GM12878 (cell line): Measurements from ENCODE around the gene ZNF883. TPM values are rescaled to one million over a fixed set of nuclear protein-coding genes. Genes with fewer than 3 reads are reported as not detected.
"Not testable (repeated sequence)": the region's sequence is repeated elsewhere in the genome, so short reads cannot be mapped to it uniquely, and the experiment has no call there.

Experiments
- ATAC-seq: fragments of 200-7000 bp; cut with Tn5 transposase; 3 replicates; pipeline ENCODE4 v1.9.1; 2020; ENCODE audit warnings: mild to moderate bottlenecking, moderate library complexity
- Bru-seq: library from RNA; stranded (reverse); fragments of 400-500 nt; gene quantifications from one replicate; lab custom pipeline; 2021; lab: Mats Ljungman, UMichigan
- BruChase-seq, 2 experiments: library from RNA; stranded (reverse); fragments of 400-500 nt; gene quantifications; one replicate each; lab custom pipeline; 2021; lab: Mats Ljungman, UMichigan
- BruUV-seq: library from RNA; stranded (reverse); fragments of 400-500 nt; replicated peaks from 2 replicates; lab custom pipeline; 2021; lab: Mats Ljungman, UMichigan
- CTCF ChIA-PET: fragments of 300-600 bp; sonication (Branson Sonifier 250); formaldehyde crosslinking; extraction: SDS; loops from one replicate; lab custom pipeline; 2021; ENCODE audit warnings: inconsistent platforms; lab: Yijun Ruan, JAX
- POLR2A ChIA-PET: fragments of 350-600 bp; formaldehyde crosslinking; extraction: SDS; loops from one replicate; lab custom pipeline; 2021; ENCODE audit warnings: inconsistent platforms; lab: Charles Lee
- RAD21 ChIA-PET: fragments of 300-600 bp; sonication (Branson Sonifier 250); formaldehyde crosslinking; loops from one replicate; lab custom pipeline; 2023; ENCODE audit warnings: antibody characterized with exemption; ENCODE audit not compliant: unreplicated experiment; lab: Charles Lee
- SMC1A ChIA-PET: fragments of 300-600 bp; sonication (Branson Sonifier 250); formaldehyde crosslinking; loops from one replicate; lab custom pipeline; 2023; ENCODE audit not compliant: unreplicated experiment, uncharacterized antibody; lab: Charles Lee
- DNase-seq: peaks from one replicate; pipeline ENCODE4 v3.0.0-alpha.2; 2011; ENCODE audit warnings: low read depth, low spot score
- FAIRE-seq: peaks from 3 replicates; lab custom pipeline; 2011; peaks lifted over from hg19 to GRCh38; lab: Jason Lieb, UNC
- H2AFZ ChIP-seq: 2 replicates; pipeline ENCODE4 v1.6.0; 2011; ENCODE audit warnings: low read depth, low read length, control low read depth; ENCODE audit not compliant: control insufficient read depth
- H3K27ac ChIP-seq: 2 replicates; pipeline ENCODE4 v1.5.1; 2011; ENCODE audit warnings: control low read depth; ENCODE audit not compliant: control insufficient read depth, insufficient read depth
- H3K27me3 ChIP-seq, 2 experiments: replicated peaks in 1 of 2; 2 replicates each; pipeline versions ENCODE4 v1.6.0 to v1.6.1; 2011; ENCODE audit warnings: low read length in 1 of 2; ENCODE audit not compliant: control insufficient read depth in 2 of 2, insufficient read depth in 2 of 2
- H3K36me3 ChIP-seq, 2 experiments: 2 replicates each; pipeline ENCODE4 v1.5.1; 2011; ENCODE audit warnings: low read length in 1 of 2; ENCODE audit not compliant: control insufficient read depth in 2 of 2, insufficient read depth in 2 of 2
- H3K4me1 ChIP-seq: 2 replicates; pipeline ENCODE4 v1.6.1; 2011; ENCODE audit warnings: mild to moderate bottlenecking, low read length, moderate library complexity, mixed read lengths; ENCODE audit not compliant: control insufficient read depth, insufficient read depth
- H3K4me2 ChIP-seq: 2 replicates; pipeline ENCODE4 v1.6.0; 2011; ENCODE audit warnings: control low read depth; ENCODE audit not compliant: control insufficient read depth, insufficient read depth
- H3K4me3 ChIP-seq: fragments of 200-600 bp; sonication (generic); 2 replicates; pipeline ENCODE4 v1.5.1; 2016
- H3K79me2 ChIP-seq: 2 replicates; pipeline ENCODE4 v1.6.0; 2011; ENCODE audit warnings: low read length; ENCODE audit not compliant: control insufficient read depth, insufficient read depth
- H3K9ac ChIP-seq: 2 replicates; pipeline ENCODE4 v1.8.0; 2011; ENCODE audit warnings: low read length, control low read depth, mixed read lengths; ENCODE audit not compliant: control insufficient read depth, insufficient read depth
- H3K9me3 ChIP-seq: replicated peaks from 3 replicates; pipeline ENCODE4 v1.5.1; 2011; ENCODE audit warnings: mild to moderate bottlenecking, low read length; ENCODE audit not compliant: control insufficient read depth, insufficient read depth
- H4K20me1 ChIP-seq: 2 replicates; pipeline ENCODE4 v1.6.0; 2011; ENCODE audit not compliant: control insufficient read depth, insufficient read depth
- NFIC ChIP-seq: IDR thresholded peaks from 2 replicates; pipeline ENCODE4 v1.6.1; 2012; ENCODE audit warnings: low read depth, mild to moderate bottlenecking, inconsistent platforms, low read length, moderate library complexity
- SIX5 ChIP-seq: IDR thresholded peaks from 2 replicates; pipeline ENCODE4 v1.6.1; 2011; ENCODE audit warnings: mild to moderate bottlenecking, low read depth, low read length, moderate library complexity; ENCODE audit not compliant: severe bottlenecking
- TARDBP ChIP-seq: IDR thresholded peaks from 2 replicates; pipeline ENCODE4 v1.6.1; 2016; ENCODE audit warnings: borderline replicate concordance
- WGBS: methylation state at CpG from one replicate; pipeline ENCODE4 v1.1.6; 2016; ENCODE audit warnings: low lambda C conversion rate; ENCODE audit not compliant: insufficient replicate concordance, insufficient coverage; ENCODE audit errors: missing lambda C conversion rate; 5-methylcytosine and 5-hydroxymethylcytosine counted together
- in situ Hi-C: fragments of 300-500 bp; cut with MboI; formaldehyde crosslinking; loops from 9 replicates; pipeline ENCODE4 v1.14.3; 2018; ENCODE audit warnings: mixed read lengths
- intact Hi-C: fragments of 100-400 bp; cut with micrococcal nuclease; formaldehyde crosslinking; loops from one replicate; pipeline ENCODE4 v1.14.2; 2022; ENCODE audit not compliant: unreplicated experiment
- long read RNA-seq, 2 experiments: library from polyadenylated mRNA; unstranded; transcript quantifications; one replicate each; pipeline ENCODE4 v2.0.0, GENCODE V29; 2019 to 2020
- polyA minus RNA-seq, 3 experiments: library from RNA; depleted of rRNA, polyadenylated mRNA; stranded (reverse); fragments of >200 nt; gene quantifications; 2 replicates each; pipeline ENCODE4 v1.2.3, GENCODE V29; 2011
- polyA plus RNA-seq, 11 experiments: library from polyadenylated mRNA; depleted of rRNA in 4 of 11; unstranded in 6 of 11; stranded (reverse) in 5 of 11; fragments of >200 nt; fragmentation: Nextera tagmentation in 4 of 11; fragmentation: Illumina TruSeq in 1 of 11; extraction: Ambion mirVana in 4 of 11; extraction: Trizol in 1 of 11; gene quantifications; 1 replicate in 1 of 11; 2 replicates in 10 of 11; pipeline versions ENCODE4 v1.2.1 to v1.2.3, GENCODE V29; 2011 to 2016; ENCODE audit warnings: inconsistent platforms in 2 of 11, missing spikeins in 2 of 11, low read depth in 1 of 11
- total RNA-seq, 4 experiments: library from RNA; depleted of rRNA in 3 of 4; stranded (reverse); fragments of >200 nt in 3 of 4; fragmentation: Illumina TruSeq in 1 of 4; extraction: Trizol in 1 of 4; gene quantifications; 2 replicates each; pipeline versions ENCODE4 v1.2.1 to v1.2.3, GENCODE V29; 2013 to 2021

The ZNF883 gene
- not detected in 2 replicates for total RNA-seq (2013; cell fraction: nucleolus; rRNA removed)
- total RNA-seq (2014; rRNA removed) (0.27 and 0.34 TPM in 2 replicates), total RNA-seq (2014; rRNA removed; fragmentation: Illumina TruSeq; extraction: Trizol) (0.18 and 0.55 TPM in 2 replicates), total RNA-seq (2021) (0.18 TPM in 1 of 2 replicates, not detected in the other), polyA plus RNA-seq (2011; rRNA removed) (0.10 and 0.27 TPM in 2 replicates), polyA plus RNA-seq (2014; fragmentation: Illumina TruSeq; extraction: Trizol) (0.43 and 1.2 TPM in 2 replicates), polyA plus RNA-seq (2014; fragmentation: Nextera tagmentation; extraction: Ambion mirVana) (under 1 TPM; 0.20 to 0.72 TPM), polyA plus RNA-seq (2014; rRNA removed) (0.31 and 0.33 TPM in 2 replicates), polyA plus RNA-seq (2016; fragmentation: Nextera tagmentation; extraction: Ambion mirVana) (under 1 TPM; 0.21 to 0.29 TPM), polyA minus RNA-seq (2011; rRNA and poly(A)+ RNA removed) (0.36 and 0.37 TPM in 2 replicates), Bru-seq, nascent RNA (not detected), BruChase-seq, experiment 1, labeled RNA remaining after a 6-hour chase (not detected), BruChase-seq, experiment 2, labeled RNA remaining after a 2-hour chase (percentile 0 among the genes with signal in this experiment)
- polyA plus RNA-seq (2011; ENCODE audit: low read depth): 0.46 TPM
- polyA plus RNA-seq (2011; cell fraction: cytosol; rRNA removed): 0.08 and 0.10 TPM in 2 replicates
- polyA plus RNA-seq (2011; cell fraction: nucleus; rRNA removed): 0.07 TPM in 2 replicates
- polyA plus RNA-seq (2012): 0.47 and 0.55 TPM in 2 replicates
- not detected in 2 replicates for polyA minus RNA-seq (2011; cell fraction: cytosol; rRNA and poly(A)+ RNA removed)
- not detected in 2 replicates for polyA minus RNA-seq (2011; cell fraction: nucleus; rRNA and poly(A)+ RNA removed)
- long read RNA-seq, experiment 1: 0 reads
- long read RNA-seq, experiment 2: 0 reads

DNA sequence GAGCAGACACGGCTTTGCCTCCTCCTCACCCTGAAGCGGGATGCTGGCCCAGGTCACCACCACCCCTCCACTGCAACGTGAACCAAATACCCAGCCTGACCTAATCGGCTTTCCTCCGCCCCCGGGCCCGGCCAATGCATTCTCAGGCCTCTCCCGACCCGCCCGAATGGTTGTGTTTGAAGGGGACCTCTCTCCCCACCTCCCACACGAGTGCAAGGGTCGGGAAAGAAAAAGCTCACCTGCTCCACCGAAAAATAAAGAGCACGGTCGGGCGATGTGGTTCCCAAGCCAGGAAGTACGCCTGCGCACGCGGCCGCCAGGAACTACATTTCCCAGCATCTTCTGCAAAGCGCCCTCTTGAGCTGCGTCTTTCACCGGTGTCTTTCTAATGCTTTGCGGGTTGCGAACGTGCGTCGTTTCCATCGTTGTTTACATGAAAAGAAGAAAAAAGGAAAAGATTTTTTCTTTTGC, at the start of gene ZNF883:
ZNF883 (minus strand) TSS at position 282 of the 471 bp plus-strand sequence.
- no TSS peak for BruUV-seq
- 28% methylated on average over 30 of the region's 30 CpGs for WGBS
- no peaks in the 10 kb centered on the region for H3K36me3 ChIP-seq
- ChIA-PET POLR2A (no interaction called here), SMC1A (no interaction called here), CTCF (no interaction called here), RAD21 (no interaction called here)
- TF ChIP-seq TARDBP (no peak), NFIC (no peak), SIX5 (peak; percentile 37)
- no peak within 1 kb of the TSS for H3K4me3 ChIP-seq
- no peaks in the 10 kb centered on the region for H3K79me2 ChIP-seq
- DNase-seq (no peak), FAIRE-seq (no peak), ATAC-seq (no peak)
- no peak within 1 kb of the TSS for H2AFZ ChIP-seq
- H3K9ac ChIP-seq: no peak within 1 kb of the TSS
- no peak within 1 kb of the TSS for H3K27ac ChIP-seq
- no peaks in the 10 kb centered on the region; the same call in 2 of the 3 replicates for H3K9me3 ChIP-seq
- H3K4me2 ChIP-seq: no peak within 1 kb of the TSS
- no peaks in the 10 kb centered on the region for H3K4me1 ChIP-seq
- intact Hi-C loops: no loop called here
- H4K20me1 ChIP-seq: no peaks in the 10 kb centered on the region
- no peaks in the 10 kb centered on the region for H3K27me3 ChIP-seq
- in situ Hi-C loops: no loop called here

DNA sequence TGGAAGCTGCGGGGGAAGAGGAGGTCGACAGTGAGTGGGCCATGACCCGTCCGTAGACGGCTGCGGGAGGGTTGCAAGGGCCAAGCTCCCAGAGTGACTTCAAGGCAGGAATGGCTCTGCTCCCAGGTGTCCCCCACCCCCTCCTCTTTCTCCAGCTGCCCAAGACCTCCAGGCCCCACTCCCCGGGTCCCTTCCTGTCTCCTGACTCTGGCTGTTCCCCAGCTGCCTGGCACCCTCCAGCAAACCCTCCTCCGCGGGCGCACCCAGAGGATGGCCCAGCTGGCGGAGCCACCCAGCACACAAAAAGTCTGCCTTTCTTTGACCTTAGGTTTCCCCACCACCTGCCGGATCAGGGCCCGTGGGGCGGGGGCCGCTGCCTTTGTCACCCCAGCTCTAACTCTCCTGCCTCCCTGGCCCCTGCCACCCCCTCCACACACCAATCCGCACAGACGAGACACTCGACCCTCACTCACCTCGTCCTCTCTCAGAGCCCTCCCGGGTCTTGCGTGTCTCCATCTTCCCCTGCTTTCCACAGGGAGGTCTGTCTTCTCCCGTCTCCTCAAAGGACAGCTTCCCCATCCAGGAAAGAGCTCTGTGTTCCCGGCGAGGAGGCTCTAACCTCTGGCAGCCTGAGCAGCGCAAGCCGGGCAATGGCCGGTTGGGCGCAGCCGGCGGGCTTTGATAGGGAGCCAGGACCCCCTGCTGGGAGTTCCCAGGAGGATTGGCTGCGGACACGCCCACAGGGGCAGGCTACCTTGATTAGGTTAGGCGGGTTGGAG, 49.3 kb upstream of the ZNF883 start:
- FAIRE-seq, H3K4me1 ChIP-seq, RAD21 ChIA-PET, ATAC-seq, H3K9ac ChIP-seq, BruUV-seq, H3K79me2 ChIP-seq, intact Hi-C loops, H3K36me3 ChIP-seq, in situ Hi-C loops, H3K9me3 ChIP-seq, H3K4me3 ChIP-seq, CTCF ChIA-PET, H3K4me2 ChIP-seq, H3K27me3 ChIP-seq, H2AFZ ChIP-seq, H3K27ac ChIP-seq, SMC1A ChIA-PET, H4K20me1 ChIP-seq, DNase-seq, POLR2A ChIA-PET: not testable (repeated sequence)
- WGBS: 53% methylated on average over 21 of the region's 33 CpGs

DNA sequence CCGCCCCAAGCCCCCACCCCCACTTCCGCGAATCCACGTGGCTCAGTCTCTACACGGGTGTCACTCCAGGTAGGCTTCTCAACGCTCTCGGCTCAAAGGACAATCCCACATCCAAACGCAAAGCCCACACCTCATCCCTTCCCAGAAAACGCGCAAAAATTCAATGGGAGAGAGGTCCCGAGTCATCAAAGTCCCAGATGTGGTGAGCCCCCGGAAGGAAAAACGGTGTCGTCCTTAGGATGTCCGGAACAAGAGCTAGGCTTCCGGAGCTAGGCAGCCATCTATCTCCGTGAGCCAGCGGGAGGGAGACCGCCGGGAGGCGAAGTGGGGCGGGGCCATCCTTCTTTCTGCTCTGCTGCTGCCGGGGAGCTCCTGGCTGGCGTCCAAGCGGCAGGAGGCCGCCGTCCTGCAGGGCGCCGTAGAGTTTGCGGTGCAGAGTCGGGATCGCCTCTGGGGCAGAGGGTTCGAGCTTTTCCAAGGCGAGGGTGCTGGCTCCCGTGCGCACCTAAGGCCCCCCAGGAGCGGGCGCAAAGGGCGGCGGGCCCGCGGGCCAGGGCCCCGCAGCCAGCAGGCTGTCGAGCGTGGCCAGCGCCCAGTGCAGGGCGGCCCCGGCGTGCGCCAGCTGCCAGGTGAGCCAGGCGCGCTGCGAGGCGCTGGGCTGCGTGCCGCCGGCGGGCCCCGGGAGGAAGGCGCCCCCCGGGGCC, 47.7 kb upstream of the ZNF883 start:
- BruUV-seq, POLR2A ChIA-PET, H3K79me2 ChIP-seq, H3K9ac ChIP-seq, CTCF ChIA-PET, H3K27ac ChIP-seq, FAIRE-seq, intact Hi-C loops, H3K36me3 ChIP-seq, H3K27me3 ChIP-seq, in situ Hi-C loops, H3K4me3 ChIP-seq, RAD21 ChIA-PET, H4K20me1 ChIP-seq, H3K9me3 ChIP-seq, H2AFZ ChIP-seq, H3K4me1 ChIP-seq, SMC1A ChIA-PET, DNase-seq, ATAC-seq, H3K4me2 ChIP-seq: not testable (repeated sequence)
- WGBS: 69% methylated on average over 40 of the region's 61 CpGs
